ENCODE data around the gene ACAD8.

DNA sequence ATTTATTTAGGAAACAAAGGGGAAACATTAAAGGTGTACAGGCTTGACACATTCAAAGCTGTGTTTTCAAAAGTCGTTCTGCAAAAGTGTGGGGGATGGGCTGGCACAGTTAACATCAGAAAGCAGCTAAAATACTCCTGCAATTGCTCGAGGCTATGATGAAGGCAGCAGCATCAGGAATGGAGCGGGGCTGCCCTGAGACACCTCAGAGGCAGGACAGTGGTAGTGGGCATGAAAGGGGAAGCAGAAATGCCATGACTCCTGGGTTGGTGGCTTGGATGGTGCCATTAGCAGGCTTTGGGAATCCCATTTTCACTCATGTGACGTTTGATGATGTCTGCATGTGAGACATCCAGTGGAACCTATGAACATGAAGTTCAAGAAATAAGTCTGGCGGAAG is 30.2 kb upstream of the ACAD8 start:
- TF ChIP-seq ASH2L (IDR thresholded peaks at IDR 0.05; ENCODE audit: low read length) (no peak), RFX5 (IDR thresholded peaks at IDR 0.05; ENCODE audit: borderline replicate concordance, low read depth, low read length) (no peak), TBP (IDR thresholded peaks at IDR 0.05; ENCODE audit: low read depth, low read length) (no peak)
- TF ChIP-seq, protein P1, sequence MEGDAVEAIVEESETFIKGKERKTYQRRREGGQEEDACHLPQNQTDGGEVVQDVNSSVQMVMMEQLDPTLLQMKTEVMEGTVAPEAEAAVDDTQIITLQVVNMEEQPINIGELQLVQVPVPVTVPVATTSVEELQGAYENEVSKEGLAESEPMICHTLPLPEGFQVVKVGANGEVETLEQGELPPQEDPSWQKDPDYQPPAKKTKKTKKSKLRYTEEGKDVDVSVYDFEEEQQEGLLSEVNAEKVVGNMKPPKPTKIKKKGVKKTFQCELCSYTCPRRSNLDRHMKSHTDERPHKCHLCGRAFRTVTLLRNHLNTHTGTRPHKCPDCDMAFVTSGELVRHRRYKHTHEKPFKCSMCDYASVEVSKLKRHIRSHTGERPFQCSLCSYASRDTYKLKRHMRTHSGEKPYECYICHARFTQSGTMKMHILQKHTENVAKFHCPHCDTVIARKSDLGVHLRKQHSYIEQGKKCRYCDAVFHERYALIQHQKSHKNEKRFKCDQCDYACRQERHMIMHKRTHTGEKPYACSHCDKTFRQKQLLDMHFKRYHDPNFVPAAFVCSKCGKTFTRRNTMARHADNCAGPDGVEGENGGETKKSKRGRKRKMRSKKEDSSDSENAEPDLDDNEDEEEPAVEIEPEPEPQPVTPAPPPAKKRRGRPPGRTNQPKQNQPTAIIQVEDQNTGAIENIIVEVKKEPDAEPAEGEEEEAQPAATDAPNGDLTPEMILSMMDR (IDR thresholded peaks at IDR 0.05; ENCODE audit: control extremely low read depth in 1 of 3, insufficient read depth in 1 of 3, low read depth in 1 of 3, low read length in 3 of 3): no peak

Data from H1 (cell line).